ENCODE data around the gene PELI2. TPM values are rescaled to one million over a fixed set of nuclear protein-coding genes. Genes with fewer than 3 reads are reported as not detected.

The PELI2 gene
- total RNA-seq, 1 experiment from 2014 or later: 19.5 TPM

GRCh38 chr14:56244138-56244789, 126.1 kb downstream of the PELI2 start:
- no peak for TF ChIP-seq CTCF (IDR thresholded peaks at IDR 0.05; ENCODE audit: unreplicated experiment)
- intact Hi-C loops (cut with micrococcal nuclease; ENCODE audit: unreplicated experiment): loop anchor here (10.0 kb wide), 1 partner anchor 539 kb away; no protein-coding TSS in a partner anchor
- H3K4me3 Mint-ChIP-seq (ENCODE audit: low read depth, unreplicated experiment): no peak overlapping the region
- H3K36me3 Mint-ChIP-seq (ENCODE audit: insufficient read depth, unreplicated experiment): peaks cover 2% of the 10 kb centered on the region
- H3K9me3 Mint-ChIP-seq (ENCODE audit: low read depth, unreplicated experiment): no peaks in the 10 kb centered on the region
- CTCF ChIA-PET: no interaction called here
- no peaks in the 10 kb centered on the region for H3K4me1 Mint-ChIP-seq (ENCODE audit: low read depth, unreplicated experiment)
- no peaks in the 10 kb centered on the region for H3K27me3 Mint-ChIP-seq (ENCODE audit: unreplicated experiment)
- no peak overlapping the region for H3K27ac Mint-ChIP-seq (ENCODE audit: unreplicated experiment)
- no TSS peak for BruUV-seq (replicated peaks)
- DNase-seq: no peak

GRCh38 chr14:56247495-56248200, 129.4 kb downstream of the PELI2 start:
- BruUV-seq (replicated peaks): no TSS peak
- Mint-ChIP-seq H3K4me3 (ENCODE audit: low read depth, unreplicated experiment) (no peak overlapping the region), H3K4me1 (ENCODE audit: low read depth, unreplicated experiment) (no peaks in the 10 kb centered on the region), H3K27ac (ENCODE audit: unreplicated experiment) (no peak overlapping the region), H3K36me3 (ENCODE audit: insufficient read depth, unreplicated experiment) (peaks cover 11% of the 10 kb centered on the region), H3K9me3 (ENCODE audit: low read depth, unreplicated experiment) (peaks cover 3% of the 10 kb centered on the region), H3K27me3 (ENCODE audit: unreplicated experiment) (no peaks in the 10 kb centered on the region)
- TF ChIP-seq CTCF (IDR thresholded peaks at IDR 0.05; ENCODE audit: unreplicated experiment): no peak
- DNase-seq: no peak
- intact Hi-C loops (cut with micrococcal nuclease; ENCODE audit: unreplicated experiment): loop anchor here (10.0 kb wide), 1 partner anchor 543 kb away; no protein-coding TSS in a partner anchor
- CTCF ChIA-PET: no interaction called here

- H3K4me3 Mint-ChIP-seq (ENCODE audit: low read depth, unreplicated experiment): no peak overlapping the region
- CTCF ChIA-PET: no interaction called here
- peaks cover 4% of the 10 kb centered on the region for H3K9me3 Mint-ChIP-seq (ENCODE audit: low read depth, unreplicated experiment)
- peaks cover 11% of the 10 kb centered on the region for H3K36me3 Mint-ChIP-seq (ENCODE audit: insufficient read depth, unreplicated experiment)
- intact Hi-C loops (cut with micrococcal nuclease; ENCODE audit: unreplicated experiment): loop anchor here (10.0 kb wide), 1 partner anchor 544 kb away; no protein-coding TSS in a partner anchor
- no peaks in the 10 kb centered on the region for H3K27me3 Mint-ChIP-seq (ENCODE audit: unreplicated experiment)
- no TSS peak for BruUV-seq (replicated peaks)
- H3K27ac Mint-ChIP-seq (ENCODE audit: unreplicated experiment): no peak overlapping the region
- DNase-seq: no peak
- TF ChIP-seq CTCF (IDR thresholded peaks at IDR 0.05; ENCODE audit: unreplicated experiment): no peak
- H3K4me1 Mint-ChIP-seq (ENCODE audit: low read depth, unreplicated experiment): no peaks in the 10 kb centered on the region
These were observed 130.2 kb downstream of the PELI2 start for GRCh38 chr14:56248442-56248841.

- Mint-ChIP-seq H3K27ac (ENCODE audit: unreplicated experiment) (no peak overlapping the region), H3K27me3 (ENCODE audit: unreplicated experiment) (no peaks in the 10 kb centered on the region), H3K4me1 (ENCODE audit: low read depth, unreplicated experiment) (no peaks in the 10 kb centered on the region), H3K4me3 (ENCODE audit: low read depth, unreplicated experiment) (no peak overlapping the region), H3K9me3 (ENCODE audit: low read depth, unreplicated experiment) (peaks cover 3% of the 10 kb centered on the region), H3K36me3 (ENCODE audit: insufficient read depth, unreplicated experiment) (no peaks in the 10 kb centered on the region)
- CTCF ChIA-PET: no interaction called here
- intact Hi-C loops (cut with micrococcal nuclease; ENCODE audit: unreplicated experiment): no loop called here
- DNase-seq: no peak
- BruUV-seq (replicated peaks): no TSS peak
- no peak for TF ChIP-seq CTCF (IDR thresholded peaks at IDR 0.05; ENCODE audit: unreplicated experiment)
These were observed 142.8 kb downstream of the PELI2 start for GRCh38 chr14:56261046-56261445.
